ENCODE data around the gene TMEM114.

TMEM114 gene

GRCh38 chr16:8581831-8582580 is 8.3 kb downstream of the TMEM114 start:
- ChIA-PET CTCF (interaction anchor here (2.6 kb wide), 1 partner anchor 9 kb away, joined by 18 read pairs; no protein-coding TSS in a partner anchor), POLR2A (no interaction called here)
- no peak for DNase-seq (ENCODE audit: low read depth, low spot score)
- no peak overlapping the region for H3K4me3 ChIP-seq (ENCODE audit: low read depth, low read length)
- no peak for TF ChIP-seq CTCF (IDR thresholded peaks at IDR 0.05; ENCODE audit: insufficient read depth, low read length, missing control alignments)

GRCh38 chr16:8579559-8579958 is 10.8 kb downstream of the TMEM114 start:
- no peak for TF ChIP-seq CTCF (IDR thresholded peaks at IDR 0.05; ENCODE audit: insufficient read depth, low read length, missing control alignments)
- ChIA-PET POLR2A (no interaction called here), CTCF (interaction anchor here (1.3 to 2.6 kb wide), 2 partner anchors 11 to 212 kb away, joined by 5 to 13 read pairs; no protein-coding TSS in a partner anchor)
- DNase-seq (ENCODE audit: low read depth, low spot score): no peak
- H3K4me3 ChIP-seq (ENCODE audit: low read depth, low read length): no peak overlapping the region

GRCh38 chr16:8577678-8578304 is 12.5 kb downstream of the TMEM114 start:
- CTCF ChIA-PET: no interaction called here
- POLR2A ChIA-PET: no interaction called here
- TF ChIP-seq CTCF (IDR thresholded peaks at IDR 0.05; ENCODE audit: insufficient read depth, low read length, missing control alignments): no peak
- DNase-seq (ENCODE audit: low read depth, low spot score): no peak
- no peak overlapping the region for H3K4me3 ChIP-seq (ENCODE audit: low read depth, low read length)

- ChIA-PET POLR2A (no interaction called here), CTCF (interaction anchor here (0.9 to 5.0 kb wide), 2 partner anchors 9 to 78 kb away, joined by 4 to 43 read pairs; no protein-coding TSS in a partner anchor)
- DNase-seq (ENCODE audit: low read depth, low spot score): no peak
- H3K4me3 ChIP-seq (ENCODE audit: low read depth, low read length): no peak overlapping the region
- TF ChIP-seq CTCF (IDR thresholded peaks at IDR 0.05; ENCODE audit: insufficient read depth, low read length, missing control alignments): no peak
Measured at GRCh38 chr16:8576141-8577004, 13.9 kb downstream of the TMEM114 start.

- CTCF ChIA-PET: interaction anchor here (5.0 kb wide), 1 partner anchor 79 kb away, joined by 43 read pairs; no protein-coding TSS in a partner anchor
- DNase-seq (ENCODE audit: low read depth, low spot score): no peak
- TF ChIP-seq CTCF (IDR thresholded peaks at IDR 0.05; ENCODE audit: insufficient read depth, low read length, missing control alignments): no peak
- H3K4me3 ChIP-seq (ENCODE audit: low read depth, low read length): no peak overlapping the region
- POLR2A ChIA-PET: no interaction called here
Measured at GRCh38 chr16:8575399-8575798, 14.9 kb downstream of the TMEM114 start.
